IMR-90 (cell line): Measurements from ENCODE around the gene LRRC9. TPM values are rescaled to one million over a fixed set of nuclear protein-coding genes. Genes with fewer than 3 reads are reported as not detected.

ENCODE experiments used
- ATAC-seq: fragments of 200-7000 bp; cut with Tn5 transposase; 2 replicates; pipeline ENCODE4 v1.9.1; 2020; ENCODE audit warnings: low read depth, mild to moderate bottlenecking, moderate library complexity
- BruUV-seq: library from RNA; stranded (reverse); fragments of 400-500 nt; replicated peaks from 2 replicates; lab custom pipeline; 2021; lab: Mats Ljungman, UMichigan
- CTCF ChIA-PET: fragments of 300-600 bp; formaldehyde crosslinking; extraction: SDS; loops from one replicate; lab custom pipeline; 2021; ENCODE audit warnings: antibody characterized with exemption; lab: Yijun Ruan, JAX
- POLR2A ChIA-PET: fragments of 300-600 bp; sonication (Branson Sonifier 250); formaldehyde crosslinking; loops from one replicate; lab custom pipeline; 2022; ENCODE audit warnings: antibody characterized with exemption; ENCODE audit not compliant: unreplicated experiment; lab: Charles Lee
- DNase-seq: peaks from one replicate; pipeline ENCODE4 v3.0.0; 2013
- H2AFZ ChIP-seq: replicated peaks from 2 replicates; pipeline ENCODE3; 2013; ENCODE audit warnings: low read length, mild to moderate bottlenecking; ENCODE audit not compliant: poor library complexity
- H2AK5ac ChIP-seq: 2 replicates; pipeline ENCODE4 v1.6.1; 2013; ENCODE audit warnings: low read depth, low read length, inconsistent platforms
- H2AK9ac ChIP-seq: replicated peaks from 2 replicates; pipeline ENCODE3; 2013; ENCODE audit warnings: mild to moderate bottlenecking, low read depth, low read length, moderate library complexity; ENCODE audit not compliant: poor library complexity
- H2BK120ac ChIP-seq: 2 replicates; pipeline ENCODE4 v1.6.1; 2013; ENCODE audit warnings: low read depth, low read length, inconsistent platforms
- H2BK15ac ChIP-seq: 3 replicates; pipeline ENCODE4 v1.6.1; 2013; ENCODE audit warnings: low read depth, low read length, inconsistent platforms
- H2BK20ac ChIP-seq: 2 replicates; pipeline ENCODE4 v1.6.1; 2013; ENCODE audit warnings: low read depth, mild to moderate bottlenecking, inconsistent platforms, low read length, moderate library complexity
- H2BK5ac ChIP-seq: 2 replicates; pipeline ENCODE4 v1.6.1; 2013; ENCODE audit warnings: mild to moderate bottlenecking, low read depth, low read length, inconsistent platforms; ENCODE audit not compliant: poor library complexity, severe bottlenecking
- H3K14ac ChIP-seq: replicated peaks from 2 replicates; pipeline ENCODE4 v1.6.1; 2013; ENCODE audit warnings: low read depth, low read length, inconsistent platforms
- H3K18ac ChIP-seq: 2 replicates; pipeline ENCODE4 v1.6.1; 2013; ENCODE audit warnings: low read depth, low read length, control low read depth
- H3K23ac ChIP-seq: 2 replicates; pipeline ENCODE4 v1.6.1; 2013; ENCODE audit warnings: low read depth, low read length, inconsistent platforms
- H3K27ac ChIP-seq: 2 replicates; pipeline ENCODE4 v1.5.1; 2013; ENCODE audit warnings: mild to moderate bottlenecking, control low read depth, low read length; ENCODE audit not compliant: insufficient read depth
- H3K27me3 ChIP-seq: 2 replicates; pipeline ENCODE4 v1.6.1; 2013; ENCODE audit warnings: low read length; ENCODE audit not compliant: control insufficient read depth, insufficient read depth
- H3K36me3 ChIP-seq: 2 replicates; pipeline ENCODE4 v1.6.1; 2013; ENCODE audit warnings: low read length, mixed read lengths; ENCODE audit not compliant: control insufficient read depth, insufficient read depth
- H3K4ac ChIP-seq: 2 replicates; pipeline ENCODE4 v1.6.1; 2013; ENCODE audit warnings: low read depth, low read length, inconsistent platforms
- H3K4me1 ChIP-seq: 2 replicates; pipeline ENCODE4 v1.6.1; 2013; ENCODE audit warnings: low read length, mixed read lengths; ENCODE audit not compliant: control insufficient read depth, insufficient read depth
- H3K4me2 ChIP-seq: 2 replicates; pipeline ENCODE4 v1.6.1; 2013; ENCODE audit warnings: low read depth, mild to moderate bottlenecking, control low read depth, low read length, moderate library complexity
- H3K4me3 ChIP-seq: 2 replicates; pipeline ENCODE4 v1.5.1; 2013; ENCODE audit warnings: low read depth, mild to moderate bottlenecking, control low read depth, low read length, moderate library complexity; ENCODE audit not compliant: insufficient read depth
- H3K56ac ChIP-seq: 2 replicates; pipeline ENCODE4 v1.6.1; 2013; ENCODE audit warnings: low read length, inconsistent platforms; ENCODE audit not compliant: insufficient read depth; ENCODE audit errors: extremely low read depth
- H3K79me1 ChIP-seq, 2 experiments: 2 replicates each; pipeline ENCODE4 v1.6.1; 2013; ENCODE audit warnings: low read length in 2 of 2, inconsistent platforms in 1 of 2, low read depth in 1 of 2
- H3K9ac ChIP-seq: 2 replicates; pipeline ENCODE4 v1.6.1; 2013; ENCODE audit warnings: low read depth, low read length, control low read depth
- H3K9me1 ChIP-seq: 2 replicates; pipeline ENCODE4 v1.6.1; 2013; ENCODE audit warnings: low read length, inconsistent platforms; ENCODE audit not compliant: insufficient read depth
- H3K9me3 ChIP-seq: 2 replicates; pipeline ENCODE4 v1.6.1; 2013; ENCODE audit warnings: low read length; ENCODE audit not compliant: control insufficient read depth, insufficient read depth
- H4K20me1 ChIP-seq: 2 replicates; pipeline ENCODE4 v1.6.1; 2013; ENCODE audit warnings: low read length, inconsistent platforms; ENCODE audit not compliant: insufficient read depth
- H4K5ac ChIP-seq: 2 replicates; pipeline ENCODE4 v1.6.1; 2013; ENCODE audit warnings: mild to moderate bottlenecking, low read depth, low read length, control low read depth
- H4K8ac ChIP-seq, 2 experiments: 2 replicates each; pipeline ENCODE4 v1.6.1; 2013; ENCODE audit warnings: low read depth in 2 of 2, low read length in 2 of 2, control low read depth in 1 of 2, inconsistent platforms in 1 of 2
- H4K91ac ChIP-seq: 2 replicates; pipeline ENCODE4 v1.6.1; 2013; ENCODE audit warnings: low read depth, low read length, inconsistent platforms; ENCODE audit not compliant: insufficient read depth
- CEBPB ChIP-seq: IDR thresholded peaks from 2 replicates; pipeline ENCODE4 v1.6.1; 2012; ENCODE audit warnings: low read depth, low read length, improper control_type of control experiment
- CHD1 ChIP-seq: IDR thresholded peaks from 2 replicates; pipeline ENCODE4 v1.6.1; 2012; ENCODE audit warnings: low read depth, low read length, improper control_type of control experiment
- MXI1 ChIP-seq: IDR thresholded peaks from 2 replicates; pipeline ENCODE4 v1.6.1; 2012; ENCODE audit warnings: low read depth, mild to moderate bottlenecking, low read length, moderate library complexity, borderline replicate concordance
- WGBS, 2 experiments: methylation state at CpG; one replicate each; pipeline versions ENCODE4 v1.1.5 to v1.1.7; 2013; ENCODE audit warnings: missing lambda C conversion rate in 2 of 2; ENCODE audit not compliant: insufficient read length in 1 of 2; ENCODE audit errors: extremely low coverage in 2 of 2; 5-methylcytosine and 5-hydroxymethylcytosine counted together
- dilution Hi-C: fragments of 300-500 bp; cut with HindIII; formaldehyde crosslinking; loops from one replicate; pipeline ENCODE4 v1.14.3; 2018; ENCODE audit warnings: low sequenced_read_pairs; ENCODE audit not compliant: unreplicated experiment
- in situ Hi-C: fragments of 300-500 bp; cut with MboI; formaldehyde crosslinking; loops from 3 replicates; pipeline ENCODE4 v1.14.3; 2019; ENCODE audit warnings: low sequenced_read_pairs, inconsistent platforms, mixed read lengths
- intact Hi-C: fragments of 100-400 bp; cut with micrococcal nuclease; formaldehyde crosslinking; loops from 2 replicates; pipeline ENCODE4 v1.10.0; 2022
- polyA plus RNA-seq, 3 experiments: library from polyadenylated mRNA; depleted of rRNA; stranded (reverse); fragments of >200 nt; gene quantifications; 2 replicates each; pipeline ENCODE4 v1.2.3, GENCODE V29; 2012; ENCODE audit warnings: low replicate concordance in 1 of 3
- total RNA-seq: library from RNA; depleted of rRNA; stranded (reverse); fragments of >200 nt; gene quantifications from 2 replicates; pipeline ENCODE4 v1.2.3, GENCODE V29; 2012

The LRRC9 gene
- total and polyA plus RNA-seq, 2 of the 4 experiments (the other 2 are of a cell fraction): not detected

DNA sequence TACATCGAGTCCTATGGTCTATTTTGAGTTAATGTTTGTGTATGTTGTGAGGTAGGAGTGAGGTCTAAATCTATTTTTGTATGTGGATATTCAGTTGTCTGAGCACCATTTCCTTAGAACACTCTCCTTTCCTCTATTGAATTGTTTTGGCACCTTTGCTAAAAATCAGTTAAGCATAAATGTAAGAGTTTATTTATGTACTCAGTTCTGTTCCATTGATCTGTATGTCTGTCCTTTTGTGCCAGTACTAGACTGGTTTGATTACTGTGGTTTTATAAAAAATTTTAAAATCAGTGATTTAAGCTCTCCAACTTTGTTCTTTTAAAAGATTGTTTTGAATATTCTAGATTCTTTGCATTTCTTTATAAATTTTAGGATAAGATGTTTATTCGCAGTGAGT is 101.7 kb downstream of the LRRC9 start:
- BruUV-seq: no TSS peak
- H3K79me1 ChIP-seq: no peaks in the 10 kb centered on the region
- H3K56ac ChIP-seq: no peak overlapping the region
- WGBS, 2 experiments: no CpG with 5 or more reads among the region's 2 CpGs
- H3K9me1 ChIP-seq: no peaks in the 10 kb centered on the region
- H3K4me3 ChIP-seq: no peak overlapping the region
- H3K4me2 ChIP-seq: no peak overlapping the region
- ATAC-seq (no peak), DNase-seq (no peak)
- H3K9ac ChIP-seq: no peak overlapping the region
- H2AK9ac ChIP-seq: no peak overlapping the region
- no peak overlapping the region for H3K14ac ChIP-seq
- H3K27ac ChIP-seq: no peak overlapping the region
- no peaks in the 10 kb centered on the region for H3K9me3 ChIP-seq
- H4K20me1 ChIP-seq: no peaks in the 10 kb centered on the region
- H4K91ac ChIP-seq: no peak overlapping the region
- H2BK120ac ChIP-seq: no peak overlapping the region
- H4K8ac ChIP-seq: no peak overlapping the region
- intact Hi-C loops (no loop called here), dilution Hi-C loops (no loop called here), in situ Hi-C loops (no loop called here)
- no peaks in the 10 kb centered on the region for H3K36me3 ChIP-seq
- ChIA-PET CTCF (no interaction called here), POLR2A (no interaction called here)
- H4K5ac ChIP-seq: no peak overlapping the region
- no peaks in the 10 kb centered on the region for H3K4me1 ChIP-seq
- no peak overlapping the region for H2BK5ac ChIP-seq
- no peak overlapping the region for H2AK5ac ChIP-seq
- TF ChIP-seq CHD1 (no peak), CEBPB (no peak), MXI1 (no peak)
- no peak overlapping the region for H3K4ac ChIP-seq
- H3K23ac ChIP-seq: no peak overlapping the region
- H2BK15ac ChIP-seq: no peak overlapping the region
- no peak overlapping the region for H2BK20ac ChIP-seq
- no peak overlapping the region for H2AFZ ChIP-seq
- no peak overlapping the region for H3K18ac ChIP-seq
- no peaks in the 10 kb centered on the region for H3K27me3 ChIP-seq
